BJ (cell line): ENCODE results near the gene CYP2U1. TPM values are rescaled to one million over a fixed set of nuclear protein-coding genes. Genes with fewer than 3 reads are reported as not detected.

Experiments used
- CTCF ChIA-PET: fragments of 350-600 bp; formaldehyde crosslinking; extraction: SDS; loops from one replicate; lab custom pipeline; 2021; ENCODE audit warnings: antibody characterized with exemption, inconsistent platforms; lab: Yijun Ruan, JAX
- POLR2A ChIA-PET: fragments of 300-600 bp; sonication (Branson Sonifier 250); formaldehyde crosslinking; extraction: SDS; loops from one replicate; lab custom pipeline; 2021; ENCODE audit warnings: antibody characterized with exemption; lab: Charles Lee
- DNase-seq: peaks from one replicate; pipeline ENCODE4 v3.0.0-alpha.2; 2011; ENCODE audit warnings: low read depth
- H3K27me3 ChIP-seq: 2 replicates; pipeline ENCODE4 v1.6.0; 2011; ENCODE audit warnings: low read length; ENCODE audit not compliant: control insufficient read depth, insufficient read depth
- H3K36me3 ChIP-seq: 2 replicates; pipeline ENCODE4 v1.5.1; 2011; ENCODE audit warnings: low read length; ENCODE audit not compliant: control insufficient read depth, insufficient read depth
- H3K4me3 ChIP-seq: 2 replicates; pipeline ENCODE4 v1.5.1; 2011; ENCODE audit warnings: low read depth, mild to moderate bottlenecking, control low read depth, low read length
- CTCF ChIP-seq: IDR thresholded peaks from 2 replicates; pipeline ENCODE4 v1.5.1; 2011; ENCODE audit warnings: low read depth, mild to moderate bottlenecking, control low read depth, inconsistent platforms, low read length, moderate library complexity; ENCODE audit not compliant: insufficient read depth
- polyA plus RNA-seq: library from polyadenylated mRNA; depleted of rRNA; stranded (reverse); fragments of >200 nt; gene quantifications from 2 replicates; pipeline ENCODE4 v1.2.3, GENCODE V29; 2011

Gene CYP2U1
- polyA plus RNA-seq, 1 experiment, result 7.6 TPM

GRCh38 chr4:107974523-107974922, 43.2 kb downstream of the CYP2U1 start:
- DNase-seq, result no peak
- ChIA-PET CTCF (interaction anchor here (0.6 kb wide), 1 partner anchor 17 kb away, joined by 3 read pairs; no protein-coding TSS in a partner anchor), POLR2A (no interaction called here)
- Histone ChIP-seq H3K27me3 (no peaks in the 10 kb centered on the region), H3K4me3 (no peak overlapping the region), H3K36me3 (no peaks in the 10 kb centered on the region)
- no peak for TF ChIP-seq CTCF

- POLR2A ChIA-PET, result no interaction called here
- no peak overlapping the region for H3K4me3 ChIP-seq
- CTCF ChIA-PET, result no interaction called here
These were observed 46.1 kb downstream of the CYP2U1 start for GRCh38 chr4:107977482-107977881.

GRCh38 chr4:107977966-107978705, 46.8 kb downstream of the CYP2U1 start:
- CTCF ChIA-PET, result no interaction called here

More at GRCh38 chr4:107977482-107977881, 46.1 kb downstream of the CYP2U1 start:
- no peak for DNase-seq
- H3K27me3 ChIP-seq, result no peaks in the 10 kb centered on the region
- no peak for TF ChIP-seq CTCF
- no peaks in the 10 kb centered on the region for H3K36me3 ChIP-seq

GRCh38 chr4:107978716-107979451, 47.5 kb downstream of the CYP2U1 start:
- CTCF ChIA-PET, result no interaction called here
- no peak overlapping the region for H3K4me3 ChIP-seq
- H3K36me3 ChIP-seq, result no peaks in the 10 kb centered on the region
- no peak for DNase-seq
- POLR2A ChIA-PET, result no interaction called here
- no peak for TF ChIP-seq CTCF
- no peaks in the 10 kb centered on the region for H3K27me3 ChIP-seq

More at GRCh38 chr4:107977966-107978705, 46.8 kb downstream of the CYP2U1 start:
- H3K4me3 ChIP-seq, result no peak overlapping the region
- TF ChIP-seq CTCF, result no peak
- no peaks in the 10 kb centered on the region for H3K36me3 ChIP-seq
- H3K27me3 ChIP-seq, result no peaks in the 10 kb centered on the region
- POLR2A ChIA-PET, result no interaction called here
- no peak for DNase-seq
